A549 treated with RU486 at 1 μM for 4 hours (cell line): ENCODE data around the gene VMAC. TPM values are rescaled to one million over a fixed set of nuclear protein-coding genes. Genes with fewer than 3 reads are reported as not detected.

Experiments
- total RNA-seq: library from RNA; stranded (reverse); fragments of 200-300 nt; extraction: Qiagen RNA extraction; gene quantifications from 5 replicates; pipeline ENCODE4 v1.2.3, GENCODE V29; 2022; ENCODE audit warnings: low read depth

VMAC gene, protein sequence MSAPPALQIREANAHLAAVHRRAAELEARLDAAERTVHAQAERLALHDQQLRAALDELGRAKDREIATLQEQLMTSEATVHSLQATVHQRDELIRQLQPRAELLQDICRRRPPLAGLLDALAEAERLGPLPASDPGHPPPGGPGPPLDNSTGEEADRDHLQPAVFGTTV
- total RNA-seq: 0.29 to 0.79 TPM (median 0.41 TPM) in 5 replicates

DNA sequence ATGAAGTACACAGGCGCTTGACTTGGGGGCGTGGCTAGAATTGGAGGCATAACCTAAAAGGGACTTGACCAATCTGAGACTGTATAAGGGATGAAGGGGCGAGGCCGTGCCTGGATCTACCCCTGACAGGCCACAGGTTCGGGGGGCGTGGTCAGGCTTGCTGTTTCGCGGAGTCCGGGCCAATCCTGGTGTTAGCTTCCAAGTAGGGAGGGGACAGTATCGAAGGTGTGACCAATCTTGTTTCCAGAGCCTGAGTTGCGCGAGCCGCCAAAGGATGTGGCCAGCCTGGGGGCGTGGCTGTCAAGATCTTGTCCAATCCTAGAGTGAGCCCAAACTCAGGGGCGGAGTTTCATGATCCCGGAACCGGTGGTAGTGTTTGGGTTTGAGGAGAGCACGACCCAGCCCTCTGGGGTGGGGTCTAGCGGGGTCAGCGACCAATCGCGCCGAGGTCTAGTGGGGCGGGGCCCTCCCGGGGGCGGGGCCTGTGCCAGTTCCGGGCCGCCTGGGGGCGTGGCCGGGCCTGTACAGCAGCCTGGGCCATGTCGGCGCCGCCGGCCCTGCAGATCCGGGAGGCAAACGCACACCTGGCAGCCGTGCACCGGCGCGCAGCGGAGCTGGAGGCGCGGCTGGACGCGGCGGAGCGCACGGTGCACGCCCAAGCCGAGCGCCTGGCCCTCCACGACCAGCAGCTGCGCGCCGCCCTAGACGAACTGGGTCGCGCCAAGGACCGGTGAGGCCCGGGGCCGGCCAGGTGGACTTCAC, at the start of gene VMAC:
VMAC (plus strand) TSS at position 521 of the 762 bp plus-strand sequence; CDS start at position 540, 19 bp downstream.

DNA sequence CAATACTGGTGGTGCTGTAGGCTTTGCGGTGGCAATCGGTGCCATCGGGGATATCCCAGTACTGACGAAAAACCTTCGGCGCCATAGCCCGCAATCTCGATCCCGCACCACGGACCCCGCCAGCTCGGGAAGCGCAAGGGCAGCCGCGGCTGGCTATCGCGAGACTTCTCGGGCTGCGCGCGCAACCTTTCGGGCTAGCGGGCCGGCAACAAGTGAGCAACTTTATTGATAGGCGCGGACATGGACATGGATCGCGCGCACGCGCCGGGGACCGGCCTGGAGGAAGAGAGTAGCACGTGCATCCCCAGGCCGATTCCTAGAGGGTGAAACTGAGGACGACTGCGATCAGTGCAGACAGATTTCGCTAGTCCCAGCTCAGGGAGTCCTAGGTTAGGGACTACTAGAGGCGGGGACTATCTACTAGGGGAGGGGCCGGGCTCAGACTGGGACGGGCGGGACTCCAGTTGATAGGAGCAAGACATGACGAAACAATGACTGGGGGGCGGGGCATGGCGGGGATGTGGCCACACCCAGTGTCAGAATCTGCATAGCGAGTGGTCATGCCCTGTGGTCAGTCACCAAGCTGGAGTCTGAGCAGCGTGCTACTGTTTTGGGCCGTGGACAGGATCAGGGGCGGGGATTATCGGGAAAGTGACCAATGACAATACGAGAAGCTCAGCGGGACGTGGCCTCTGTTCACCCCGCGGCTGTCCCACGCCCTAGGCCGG, 884 bp upstream of the VMAC start, which contains the start of gene NDUFA11:
NDUFA11 (minus strand) TSS at position 167 of the 728 bp plus-strand sequence; CDS start at position 85, 82 bp downstream.

DNA sequence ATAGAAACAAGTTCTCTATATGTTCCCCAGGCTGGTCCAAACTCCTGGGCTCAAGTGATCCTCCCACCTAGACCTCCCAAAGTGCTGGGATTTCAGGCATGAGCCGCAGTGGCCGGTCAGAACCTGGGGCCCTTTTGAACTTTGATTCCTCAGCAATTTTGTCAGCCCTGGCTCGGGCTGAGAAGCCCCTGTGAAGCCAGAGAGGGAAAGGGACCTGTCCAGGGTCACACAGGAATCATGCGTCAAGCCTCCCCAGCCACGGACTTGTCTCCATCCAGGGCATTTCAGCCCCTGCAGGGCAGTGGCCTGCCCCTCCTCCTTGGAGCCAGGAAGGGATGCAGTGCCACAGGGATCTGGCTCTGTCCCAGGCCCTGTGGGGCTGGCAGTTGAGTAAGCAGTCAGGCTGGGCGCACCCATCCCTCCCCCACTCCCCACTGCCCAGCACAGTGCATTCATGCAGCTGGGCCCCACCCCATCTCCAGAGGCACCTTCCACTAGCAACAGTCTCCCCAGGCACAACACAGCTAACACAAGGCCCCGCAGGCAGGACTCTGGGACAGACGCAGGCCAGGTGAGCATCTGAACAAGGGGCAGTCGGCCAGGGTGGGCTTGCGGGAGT, 9.2 kb downstream of the VMAC start, which contains the start of gene CAPS:
CAPS (plus strand) TSS at position 516 of the 619 bp plus-strand sequence. CDS start 153 bp downstream, outside the sequence.

Other genes with a start within 250 kb of the VMAC start
- 45.1 to 70.1 TPM (median 66.8 TPM) in 5 replicates for gene MICOS13, start 224.4 kb upstream of the VMAC start, total RNA-seq
- gene HSD11B1L, start 223.8 kb upstream of the VMAC start, total RNA-seq: 2.8 to 5.2 TPM (median 4.5 TPM) in 5 replicates
- 735 to 913 TPM (median 777 TPM) in 5 replicates for gene RPL36, start 214.6 kb upstream of the VMAC start, total RNA-seq
- 44.8 to 62.0 TPM (median 59.6 TPM) in 5 replicates for gene LONP1, start 184.7 kb upstream of the VMAC start, total RNA-seq
- gene CATSPERD, start 184.2 kb upstream of the VMAC start, total RNA-seq: not detected in 5 replicates
- gene PRR22, start 120.1 kb upstream of the VMAC start, total RNA-seq: 1.7 to 3.5 TPM (median 2.5 TPM) in 5 replicates
- gene DUS3L, start 113.7 kb upstream of the VMAC start, total RNA-seq: 28.4 to 34.0 TPM (median 31.9 TPM) in 5 replicates
- 0.37 to 0.89 TPM (median 0.58 TPM) in 5 replicates for gene NRTN, start 99.8 kb upstream of the VMAC start, total RNA-seq
- gene FUT6, start 65.2 kb upstream of the VMAC start, total RNA-seq: not detected in 5 replicates
- 0.12 to 0.15 TPM in 2 of 5 replicates, not detected in the others for gene FUT3, start 53.4 kb upstream of the VMAC start, total RNA-seq
- gene FUT5, start 34.3 kb upstream of the VMAC start, total RNA-seq: not detected in 5 replicates
- gene NDUFA11, start 1.1 kb upstream of the VMAC start, total RNA-seq: 204 to 303 TPM (median 278 TPM) in 5 replicates
- gene CAPS, start 9.4 kb downstream of the VMAC start, total RNA-seq: 0.59 to 1.3 TPM (median 0.92 TPM) in 5 replicates
- gene RANBP3, start 73.3 kb downstream of the VMAC start, total RNA-seq: 38.1 to 44.7 TPM (median 43.9 TPM) in 5 replicates
- 5.2 to 9.9 TPM (median 7.7 TPM) in 5 replicates for gene RFX2, start 205.6 kb downstream of the VMAC start, total RNA-seq
- not detected in 5 replicates for gene ACSBG2, start 230.8 kb downstream of the VMAC start, total RNA-seq